HK-2 (cell line): Measurements from ENCODE around the gene CTCFL.

Source experiments
- DNase-seq: peaks from one replicate; pipeline ENCODE4 v3.0.0-alpha.2; 2018; ENCODE audit not compliant: unreplicated experiment

CTCFL gene, protein sequence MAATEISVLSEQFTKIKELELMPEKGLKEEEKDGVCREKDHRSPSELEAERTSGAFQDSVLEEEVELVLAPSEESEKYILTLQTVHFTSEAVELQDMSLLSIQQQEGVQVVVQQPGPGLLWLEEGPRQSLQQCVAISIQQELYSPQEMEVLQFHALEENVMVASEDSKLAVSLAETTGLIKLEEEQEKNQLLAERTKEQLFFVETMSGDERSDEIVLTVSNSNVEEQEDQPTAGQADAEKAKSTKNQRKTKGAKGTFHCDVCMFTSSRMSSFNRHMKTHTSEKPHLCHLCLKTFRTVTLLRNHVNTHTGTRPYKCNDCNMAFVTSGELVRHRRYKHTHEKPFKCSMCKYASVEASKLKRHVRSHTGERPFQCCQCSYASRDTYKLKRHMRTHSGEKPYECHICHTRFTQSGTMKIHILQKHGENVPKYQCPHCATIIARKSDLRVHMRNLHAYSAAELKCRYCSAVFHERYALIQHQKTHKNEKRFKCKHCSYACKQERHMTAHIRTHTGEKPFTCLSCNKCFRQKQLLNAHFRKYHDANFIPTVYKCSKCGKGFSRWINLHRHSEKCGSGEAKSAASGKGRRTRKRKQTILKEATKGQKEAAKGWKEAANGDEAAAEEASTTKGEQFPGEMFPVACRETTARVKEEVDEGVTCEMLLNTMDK

DNA sequence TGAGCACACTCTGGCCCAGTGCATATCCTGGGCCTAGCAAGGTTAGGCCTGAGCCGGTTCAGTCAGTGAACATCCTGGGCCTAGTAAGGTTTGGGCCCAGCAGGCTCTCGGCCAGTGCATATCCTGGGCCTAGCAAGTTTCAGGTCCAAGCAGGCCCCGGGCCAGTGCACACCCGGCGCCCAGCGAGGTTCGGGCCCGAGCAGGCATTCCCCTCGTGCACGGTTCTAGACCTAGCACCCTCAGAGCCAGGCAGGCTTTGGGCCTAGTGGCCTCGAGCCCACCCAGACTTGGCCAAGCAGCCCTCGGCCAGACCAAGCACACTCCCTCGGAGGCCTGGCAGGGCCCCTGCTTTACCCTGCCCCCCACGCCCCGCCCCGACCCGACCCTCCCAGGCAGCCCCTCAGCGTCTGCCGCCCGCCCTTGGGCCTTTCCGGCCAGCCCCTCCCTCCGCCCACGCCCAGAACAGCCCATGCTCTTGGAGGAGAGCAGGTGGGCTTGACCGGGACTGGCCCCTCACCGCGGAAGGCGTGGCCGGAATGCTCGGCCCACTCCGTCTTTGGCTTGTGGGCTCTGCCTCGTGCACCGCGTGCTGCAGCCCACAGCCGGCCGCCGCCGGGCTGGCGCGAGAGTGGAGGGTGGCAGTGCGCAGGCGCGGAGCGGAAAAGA, at the start of gene CTCFL:
TSS of gene CTCFL (minus strand) at position 630 of the 666 bp plus-strand sequence. CDS start 935 bp downstream, outside the sequence.
- no peak for DNase-seq

DNA sequence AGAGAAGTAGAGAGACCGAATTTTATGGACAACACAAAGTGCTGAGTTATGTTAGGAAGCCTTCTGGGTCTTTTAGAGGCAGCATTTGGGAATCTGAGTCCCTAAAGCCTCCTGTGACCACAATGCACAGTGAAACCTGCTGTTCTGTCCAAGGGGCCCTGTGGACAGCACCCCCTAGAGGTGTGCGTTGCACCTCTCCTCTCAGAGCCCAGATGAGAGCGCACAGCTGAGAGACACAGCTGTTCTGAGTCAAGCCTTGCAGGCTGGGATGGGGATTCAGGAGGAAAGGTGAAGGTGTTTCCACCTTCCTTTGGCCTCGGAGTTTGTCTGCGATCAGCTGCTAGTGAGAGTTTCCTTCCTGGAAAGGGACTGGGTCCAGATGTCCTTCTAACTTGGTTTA, 49.0 kb upstream of the CTCFL start:
- DNase-seq: no peak

DNA sequence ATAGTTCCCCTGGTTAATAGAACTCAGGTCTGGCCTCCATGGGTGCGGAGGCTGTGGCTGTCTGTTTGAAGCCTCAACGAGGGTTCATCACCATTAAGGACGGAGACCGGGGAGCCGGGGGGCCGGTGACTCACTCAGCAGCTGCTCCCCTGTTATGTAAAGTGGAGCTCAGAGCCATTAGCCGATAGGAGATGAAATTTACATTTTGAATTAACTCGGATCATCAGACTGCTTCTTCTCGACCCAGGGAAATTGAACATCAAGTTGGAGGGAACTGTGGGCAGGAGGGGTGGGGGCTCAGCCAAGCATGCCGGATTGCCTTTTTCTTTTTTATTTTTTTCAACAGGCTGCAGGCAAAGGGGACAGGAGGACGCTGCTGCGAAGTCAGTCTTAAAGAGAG, 48.3 kb upstream of the CTCFL start:
- DNase-seq: no peak

DNA sequence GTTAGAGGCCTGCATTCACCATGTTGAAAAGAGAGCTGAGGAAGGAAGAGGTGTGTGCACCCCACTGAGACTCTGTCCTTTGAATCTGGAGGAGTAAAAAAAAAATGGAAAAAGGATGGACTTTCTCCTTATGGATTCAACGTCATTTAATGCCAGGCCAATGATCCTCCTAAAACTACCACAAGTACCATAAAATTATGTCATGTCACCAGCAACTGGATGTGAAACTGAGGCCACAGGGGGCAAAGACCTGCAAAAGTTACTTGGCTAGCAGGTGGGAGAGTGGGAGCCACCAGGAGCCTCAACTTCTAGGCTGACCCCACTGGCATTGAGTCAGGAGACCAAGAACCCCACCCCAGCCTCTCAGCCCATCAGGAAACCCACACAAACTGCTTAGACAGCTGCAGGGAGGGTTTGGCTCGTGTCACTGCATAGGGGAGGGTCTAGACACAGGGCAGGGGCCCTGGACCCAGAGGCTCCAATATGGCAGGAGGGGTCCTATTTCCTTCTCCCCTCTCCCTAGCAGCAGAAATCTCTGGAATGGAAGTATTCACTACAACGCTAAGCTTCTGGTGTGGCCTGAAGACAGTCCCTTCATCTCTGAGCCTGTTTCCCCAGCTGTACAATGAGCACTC, 47.0 kb upstream of the CTCFL start:
- DNase-seq: no peak

DNA sequence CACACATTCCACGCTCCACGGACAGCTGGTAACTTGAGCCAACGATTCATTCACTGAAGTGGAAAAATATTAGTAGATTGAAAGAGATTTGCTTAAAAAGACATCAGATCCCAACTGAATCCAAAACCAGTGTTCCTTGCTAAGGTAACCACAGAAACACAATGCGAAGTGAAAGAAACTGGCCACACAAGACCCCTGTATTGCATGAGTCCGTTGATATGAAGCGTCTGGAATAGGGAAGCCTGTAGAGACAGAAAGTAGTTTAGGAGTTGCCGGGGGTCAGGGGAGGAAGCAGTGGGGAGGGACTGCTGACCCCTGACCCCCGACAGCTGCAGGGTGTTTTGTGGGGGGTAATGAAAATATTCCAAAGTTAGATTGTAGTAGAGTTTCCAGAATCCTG, 46.0 kb upstream of the CTCFL start:
- no peak for DNase-seq

DNA sequence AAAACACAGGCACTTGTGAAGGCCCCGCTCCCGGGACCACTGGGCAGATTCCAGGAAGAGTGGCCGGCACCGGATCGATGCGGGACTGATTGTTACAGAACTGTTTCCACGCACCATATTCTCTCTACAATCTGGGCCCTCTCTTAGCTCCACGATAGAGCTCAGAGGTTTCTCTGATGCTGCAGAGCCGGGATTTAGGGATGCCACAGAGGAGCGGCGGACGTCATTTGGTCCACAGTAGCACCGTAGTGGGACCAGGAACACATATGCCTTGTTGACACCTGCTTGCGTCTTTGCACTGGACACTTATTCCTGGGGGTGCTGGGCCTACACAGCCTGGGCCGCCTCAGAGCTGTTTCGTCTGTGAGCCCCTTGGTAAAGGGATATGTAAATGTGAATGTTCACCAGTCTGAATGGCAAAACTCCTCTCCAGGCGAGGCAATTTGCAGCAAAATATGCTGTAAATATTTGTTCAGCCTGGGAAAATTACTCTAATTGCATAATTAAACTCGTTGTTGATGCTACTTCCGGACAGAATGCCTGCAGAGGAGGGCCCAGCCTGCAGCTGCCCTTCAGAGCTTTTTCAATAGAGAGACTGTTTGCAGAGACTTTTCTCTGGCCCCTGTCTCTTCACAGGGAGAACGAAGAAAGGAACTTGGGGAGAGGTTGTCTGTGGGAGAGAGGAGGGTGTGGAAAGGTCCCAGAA, 45.4 kb upstream of the CTCFL start:
- DNase-seq: no peak

DNA sequence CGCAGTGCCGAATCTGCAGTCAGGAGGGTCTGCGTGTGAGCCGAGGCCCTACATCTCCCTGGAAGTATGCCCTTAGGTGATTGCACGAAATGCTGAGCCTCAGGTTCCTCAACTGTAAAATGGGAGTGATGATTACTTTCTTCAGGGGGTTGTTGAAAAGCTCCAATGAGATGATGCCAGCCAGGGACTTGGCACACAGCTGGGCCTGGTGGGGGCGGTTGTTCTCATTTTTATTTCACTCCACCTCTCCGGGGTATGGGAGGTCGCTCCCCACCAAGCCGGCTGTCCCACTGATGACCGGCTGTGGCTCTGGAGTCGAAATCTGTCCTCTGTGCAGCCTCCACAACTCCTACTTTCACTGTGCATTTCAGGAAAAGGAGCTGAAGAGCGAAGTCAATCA, 44.0 kb upstream of the CTCFL start:
- no peak for DNase-seq

DNA sequence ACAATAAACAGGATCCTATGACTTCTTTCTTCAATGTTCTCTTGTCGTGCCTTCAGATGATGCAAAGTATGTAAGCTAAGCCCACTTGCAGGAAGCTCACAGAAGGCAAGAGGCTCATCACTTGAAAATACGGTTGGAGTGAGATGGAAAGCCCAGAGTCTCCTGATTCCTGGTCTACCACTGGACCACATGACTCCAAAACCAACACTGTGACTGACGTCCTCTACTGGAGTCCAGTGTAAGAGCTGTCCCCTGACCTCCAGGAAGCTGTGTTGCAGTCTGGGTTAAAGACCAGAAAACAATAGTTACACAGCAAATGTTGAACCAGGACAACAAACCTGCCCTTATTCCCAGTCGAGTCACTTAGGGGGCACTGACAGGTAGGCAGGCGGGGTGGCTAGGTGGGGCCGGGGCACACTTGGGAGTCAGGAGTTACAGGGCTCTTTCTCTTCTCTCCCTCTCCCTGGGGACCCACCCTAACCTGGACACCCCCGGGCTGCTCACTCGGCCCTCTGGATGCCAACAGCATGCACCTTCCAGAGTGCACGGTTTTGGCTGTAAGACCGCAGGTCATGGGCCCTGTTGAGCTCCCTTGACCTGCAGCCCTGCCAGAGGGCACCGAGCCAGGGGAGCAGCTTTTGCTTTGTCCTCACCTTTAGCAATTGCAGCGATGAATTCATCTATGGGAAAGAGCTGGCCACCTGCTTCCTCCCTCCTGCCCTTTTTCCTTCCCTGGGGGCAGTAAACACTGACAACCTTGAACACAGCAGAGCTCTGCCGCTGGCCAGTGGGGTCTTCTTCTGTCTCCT, 43.4 kb upstream of the CTCFL start:
- DNase-seq: no peak

DNA sequence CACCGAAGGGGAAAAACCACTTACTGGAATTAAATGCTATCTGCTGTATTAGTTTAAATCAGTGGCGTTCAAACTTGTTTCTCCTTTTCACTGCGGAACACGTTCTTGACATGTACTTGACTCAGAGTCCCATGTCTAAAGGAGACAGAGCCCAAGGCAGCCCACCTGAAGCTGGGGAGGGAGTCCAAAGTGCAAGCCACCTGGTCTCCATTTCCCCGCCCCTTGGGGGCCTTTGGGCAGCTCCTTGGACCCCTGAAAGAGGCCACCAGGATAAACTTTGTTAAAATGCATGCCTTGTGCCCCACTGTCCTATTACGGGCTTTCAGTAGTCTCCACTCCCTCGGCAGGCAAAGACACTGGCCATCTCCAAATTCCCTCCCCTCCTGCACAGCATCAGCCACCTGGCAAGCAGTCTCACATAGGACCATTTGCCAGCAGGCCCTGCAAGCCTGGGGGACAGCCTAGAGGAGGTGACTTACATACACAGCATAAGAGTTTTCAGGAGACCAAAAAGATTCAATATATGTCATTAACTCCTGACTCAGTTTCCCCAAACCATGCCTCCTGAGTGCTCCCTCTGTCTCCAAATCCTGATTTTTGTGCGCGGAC, 42.6 kb upstream of the CTCFL start:
- no peak for DNase-seq

DNA sequence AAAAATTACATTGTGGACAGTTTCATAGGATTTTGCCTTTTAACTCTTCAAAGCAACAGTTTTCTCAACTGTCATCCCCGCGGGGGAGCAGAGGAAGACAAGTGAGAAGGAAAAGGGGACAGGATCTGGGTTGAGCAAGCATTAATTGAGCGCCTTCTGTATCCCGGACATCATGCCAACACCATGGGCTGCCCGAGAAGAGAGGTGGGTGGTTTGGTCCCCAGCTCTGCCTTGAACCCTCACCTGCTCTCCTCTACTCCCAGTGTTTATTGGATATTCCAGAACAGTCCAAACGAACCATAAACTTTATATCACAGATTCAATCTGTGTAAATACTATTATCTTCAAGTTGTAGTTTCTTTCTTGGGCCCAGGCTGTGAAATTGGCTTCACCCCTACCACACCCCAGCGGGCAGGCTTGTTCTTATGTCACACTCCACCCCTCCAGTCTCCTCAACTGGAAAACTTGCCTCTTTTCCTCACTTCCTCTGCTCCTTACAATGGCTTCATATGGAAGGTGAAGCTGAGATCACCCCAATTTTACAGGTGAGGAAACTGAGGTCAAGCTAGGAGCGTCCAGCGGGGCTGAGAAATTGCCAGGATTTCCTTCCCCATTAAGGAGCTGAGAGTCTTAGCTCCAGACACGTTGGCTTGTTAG, 42.0 kb upstream of the CTCFL start:
- no peak for DNase-seq

DNA sequence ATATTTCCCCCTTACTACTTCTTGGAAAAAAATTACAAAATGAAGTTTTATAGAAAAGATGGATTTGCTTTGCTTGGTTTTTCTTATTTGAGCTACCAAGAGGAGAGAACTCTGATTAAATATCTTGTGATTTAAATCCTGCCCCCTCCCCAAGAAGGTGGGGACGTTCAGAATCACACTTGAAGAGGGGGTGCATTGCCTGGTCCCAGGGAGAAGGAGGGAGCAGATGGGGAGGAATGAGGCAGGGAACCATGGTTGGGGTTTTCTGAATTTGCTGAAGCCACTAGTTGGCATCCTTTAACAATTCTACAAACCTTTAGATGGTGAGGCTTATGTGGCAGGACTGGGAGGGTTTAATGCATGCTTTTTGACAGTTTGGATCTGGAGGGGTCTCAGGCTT, 41.5 kb upstream of the CTCFL start:
- no peak for DNase-seq

DNA sequence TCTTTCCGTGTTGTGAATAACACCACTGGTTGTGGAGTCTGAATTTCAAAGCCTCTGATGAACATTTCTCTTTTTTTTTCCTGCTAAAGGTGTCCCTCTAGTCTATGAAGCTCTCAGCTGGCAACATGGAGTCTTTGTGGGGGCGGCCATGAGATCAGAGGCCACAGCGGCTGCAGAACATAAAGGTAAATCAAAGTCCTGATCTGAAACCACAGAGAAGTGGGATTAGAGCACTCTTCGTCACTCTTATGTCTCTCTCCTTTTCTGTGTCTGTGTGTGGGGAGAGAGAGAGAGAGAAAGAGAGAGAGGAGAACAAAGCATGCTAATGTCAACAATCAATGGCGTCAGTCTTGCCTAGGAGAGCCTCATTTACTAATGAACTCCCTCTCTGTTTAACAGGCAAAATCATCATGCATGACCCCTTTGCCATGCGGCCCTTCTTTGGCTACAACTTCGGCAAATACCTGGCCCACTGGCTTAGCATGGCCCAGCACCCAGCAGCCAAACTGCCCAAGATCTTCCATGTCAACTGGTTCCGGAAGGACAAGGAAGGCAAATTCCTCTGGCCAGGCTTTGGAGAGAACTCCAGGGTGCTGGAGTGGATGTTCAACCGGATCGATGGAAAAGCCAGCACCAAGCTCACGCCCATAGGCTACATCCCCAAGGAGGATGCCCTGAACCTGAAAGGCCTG, 40.2 kb upstream of the CTCFL start:
- DNase-seq: no peak

DNA sequence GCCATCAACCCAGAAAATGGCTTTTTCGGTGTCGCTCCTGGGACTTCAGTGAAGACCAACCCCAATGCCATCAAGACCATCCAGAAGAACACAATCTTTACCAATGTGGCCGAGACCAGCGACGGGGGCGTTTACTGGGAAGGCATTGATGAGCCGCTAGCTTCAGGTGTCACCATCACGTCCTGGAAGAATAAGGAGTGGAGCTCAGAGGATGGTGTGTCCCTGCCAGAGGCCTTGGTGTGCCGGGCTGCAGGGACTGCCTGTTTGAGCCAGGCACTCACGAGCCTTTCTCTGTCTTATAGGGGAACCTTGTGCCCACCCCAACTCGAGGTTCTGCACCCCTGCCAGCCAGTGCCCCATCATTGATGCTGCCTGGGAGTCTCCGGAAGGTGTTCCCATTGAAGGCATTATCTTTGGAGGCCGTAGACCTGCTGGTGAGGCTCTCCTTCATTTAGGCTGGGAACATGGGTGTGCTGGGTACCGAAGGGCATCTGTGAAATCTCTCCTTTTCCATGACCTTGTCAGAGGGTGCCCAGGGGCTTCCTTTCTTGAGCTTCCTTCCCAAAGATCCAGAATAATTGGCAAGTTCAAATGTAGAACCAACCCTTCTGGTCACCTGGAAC, 39.4 kb upstream of the CTCFL start:
- DNase-seq: no peak

DNA sequence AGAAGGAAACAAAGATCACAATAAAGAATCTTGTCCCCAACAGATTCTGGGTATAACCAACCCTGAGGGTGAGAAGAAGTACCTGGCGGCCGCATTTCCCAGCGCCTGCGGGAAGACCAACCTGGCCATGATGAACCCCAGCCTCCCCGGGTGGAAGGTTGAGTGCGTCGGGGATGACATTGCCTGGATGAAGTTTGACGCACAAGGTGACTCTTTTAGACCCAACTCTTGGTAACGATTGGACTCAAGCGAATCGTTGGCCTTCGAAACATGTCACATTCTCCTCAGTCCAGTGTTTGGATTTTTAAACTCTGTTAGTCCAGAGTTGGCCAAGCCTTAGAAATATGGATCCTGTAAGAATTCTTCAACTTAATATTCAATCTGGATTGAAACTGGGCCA, 38.6 kb upstream of the CTCFL start:
- DNase-seq: no peak

DNA sequence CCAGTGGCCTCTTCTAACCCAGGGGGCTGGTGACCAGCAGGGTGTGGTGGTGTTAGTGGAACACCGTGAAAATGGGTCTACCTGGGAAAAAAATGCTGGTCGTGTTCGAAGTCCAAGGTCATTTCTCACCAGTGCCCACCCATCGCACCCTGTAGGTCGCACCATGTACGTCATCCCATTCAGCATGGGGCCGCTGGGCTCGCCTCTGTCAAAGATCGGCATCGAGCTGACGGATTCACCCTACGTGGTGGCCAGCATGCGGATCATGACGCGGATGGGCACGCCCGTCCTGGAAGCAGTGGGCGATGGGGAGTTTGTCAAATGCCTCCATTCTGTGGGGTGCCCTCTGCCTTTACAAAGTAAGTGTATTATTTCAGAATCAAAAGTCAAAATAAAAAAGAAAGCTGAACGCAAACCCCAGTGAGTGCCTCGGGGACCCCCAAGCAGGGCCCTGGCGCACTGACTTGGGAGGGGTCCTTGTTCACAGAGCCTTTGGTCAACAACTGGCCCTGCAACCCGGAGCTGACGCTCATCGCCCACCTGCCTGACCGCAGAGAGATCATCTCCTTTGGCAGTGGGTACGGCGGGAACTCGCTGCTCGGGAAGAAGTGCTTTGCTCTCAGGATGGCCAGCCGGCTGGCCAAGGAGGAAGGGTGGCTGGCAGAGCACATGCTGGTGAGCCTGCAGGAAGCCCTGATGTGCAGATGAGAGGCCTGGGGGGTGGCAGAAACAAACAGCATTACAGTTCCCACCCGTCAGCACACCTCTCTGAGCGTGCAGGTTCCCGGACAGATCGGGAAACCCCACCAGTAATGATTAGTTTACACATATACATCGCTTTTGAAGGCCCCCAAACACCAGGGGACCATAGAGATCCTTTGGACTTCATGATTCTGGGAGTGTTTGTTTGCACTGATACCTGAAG, 37.9 kb upstream of the CTCFL start:
- no peak for DNase-seq

DNA sequence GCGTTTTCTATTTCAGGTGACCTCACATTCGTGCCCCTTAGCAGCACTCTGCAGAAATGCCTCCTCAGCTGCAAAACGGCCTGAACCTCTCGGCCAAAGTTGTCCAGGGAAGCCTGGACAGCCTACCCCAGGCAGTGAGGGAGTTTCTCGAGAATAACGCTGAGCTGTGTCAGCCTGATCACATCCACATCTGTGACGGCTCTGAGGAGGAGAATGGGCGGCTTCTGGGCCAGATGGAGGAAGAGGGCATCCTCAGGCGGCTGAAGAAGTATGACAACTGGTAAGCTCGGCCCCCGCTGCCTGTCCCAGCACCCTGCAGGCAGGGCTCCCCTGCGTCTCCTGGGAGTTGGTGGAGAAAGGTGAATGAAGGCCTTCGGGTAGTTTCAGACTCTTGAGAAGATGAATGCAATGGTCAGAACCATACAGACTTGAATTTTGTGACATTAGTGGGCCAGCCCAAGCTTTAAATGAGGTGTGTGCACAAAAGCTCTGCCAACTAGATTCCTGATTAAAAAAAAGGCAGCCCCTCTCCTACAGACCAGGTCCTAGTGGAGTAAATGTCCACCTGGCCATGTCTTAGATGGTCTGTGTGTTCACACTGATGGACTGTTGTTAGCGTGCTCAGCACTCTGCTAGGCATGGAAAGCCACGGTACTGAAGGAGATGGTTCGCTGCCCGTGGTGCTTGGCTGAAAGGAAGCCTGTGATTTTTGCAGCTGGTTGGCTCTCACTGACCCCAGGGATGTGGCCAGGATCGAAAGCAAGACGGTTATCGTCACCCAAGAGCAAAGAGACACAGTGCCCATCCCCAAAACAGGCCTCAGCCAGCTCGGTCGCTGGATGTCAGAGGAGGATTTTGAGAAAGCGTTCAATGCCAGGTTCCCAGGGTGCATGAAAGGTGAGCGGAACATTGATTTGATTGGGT, 36.7 kb upstream of the CTCFL start:
- no peak for DNase-seq
